Lower leg skin (tissue), 3 donors: ENCODE measurements around the gene DLG2.

ENCODE experiments used
- CTCF ChIP-seq, 3 donors: fragments of 450-650 bp; IDR thresholded peaks; one replicate each; pipeline ENCODE4 v1.5.1; 2016; ENCODE audit warnings: antibody characterized with exemption in 3 of 3, mild to moderate bottlenecking in 3 of 3, moderate library complexity in 2 of 3
- POLR2A ChIP-seq, 2 donors: fragments of 450-650 bp; IDR thresholded peaks; one replicate each; pipeline ENCODE4 v1.6.1; 2016 to 2017; ENCODE audit warnings: antibody characterized with exemption in 2 of 2, mild to moderate bottlenecking in 1 of 2, moderate library complexity in 1 of 2

- no peak for TF ChIP-seq CTCF (IDR thresholded peaks at IDR 0.05)
- TF ChIP-seq POLR2A (IDR thresholded peaks at IDR 0.05), result no peak
Observed at GRCh38 chr11:83520849-83521248, 2106.3 kb downstream of the DLG2 start.
